Activated T-helper 1 cell treated with anti-CD3 and anti-CD28 coated beads, Interleukin-2, amount 50 U/mL, for 16 hours (primary cell): ENCODE measurements around the gene RGS6.

Experiments
- DNase-seq, 2 donors: peaks; one replicate each; pipeline ENCODE4 v3.0.0-alpha.2; 2020; ENCODE audit warnings: low read depth in 1 of 2, low spot score in 1 of 2

The RGS6 gene

GRCh38 chr14:72600551-72601330 is 668.5 kb downstream of the RGS6 start:
- DNase-seq, result no peak

GRCh38 chr14:72603639-72604038 is 671.4 kb downstream of the RGS6 start:
- no peak for DNase-seq

GRCh38 chr14:72604133-72604532 is 671.9 kb downstream of the RGS6 start:
- no peak for DNase-seq

GRCh38 chr14:72605096-72605920 is 673.1 kb downstream of the RGS6 start:
- DNase-seq, result no peak

DNA sequence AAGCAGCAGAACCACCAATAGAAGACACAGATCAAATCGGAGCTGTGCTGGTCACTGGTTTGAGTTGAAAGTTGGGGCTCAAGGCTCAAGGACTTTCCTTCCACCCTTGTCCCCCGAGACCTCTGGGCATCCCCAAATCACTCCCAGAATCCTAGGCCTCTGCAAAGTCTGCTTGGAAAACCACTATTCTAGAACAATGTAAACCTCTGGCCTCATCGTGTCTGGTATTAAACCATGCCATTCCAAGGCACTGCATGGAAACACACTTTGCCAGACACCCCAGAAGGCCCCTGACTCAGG is 673.6 kb downstream of the RGS6 start:
- DNase-seq, result no peak

GRCh38 chr14:72606879-72607278 is 674.6 kb downstream of the RGS6 start:
- DNase-seq, result no peak

DNA sequence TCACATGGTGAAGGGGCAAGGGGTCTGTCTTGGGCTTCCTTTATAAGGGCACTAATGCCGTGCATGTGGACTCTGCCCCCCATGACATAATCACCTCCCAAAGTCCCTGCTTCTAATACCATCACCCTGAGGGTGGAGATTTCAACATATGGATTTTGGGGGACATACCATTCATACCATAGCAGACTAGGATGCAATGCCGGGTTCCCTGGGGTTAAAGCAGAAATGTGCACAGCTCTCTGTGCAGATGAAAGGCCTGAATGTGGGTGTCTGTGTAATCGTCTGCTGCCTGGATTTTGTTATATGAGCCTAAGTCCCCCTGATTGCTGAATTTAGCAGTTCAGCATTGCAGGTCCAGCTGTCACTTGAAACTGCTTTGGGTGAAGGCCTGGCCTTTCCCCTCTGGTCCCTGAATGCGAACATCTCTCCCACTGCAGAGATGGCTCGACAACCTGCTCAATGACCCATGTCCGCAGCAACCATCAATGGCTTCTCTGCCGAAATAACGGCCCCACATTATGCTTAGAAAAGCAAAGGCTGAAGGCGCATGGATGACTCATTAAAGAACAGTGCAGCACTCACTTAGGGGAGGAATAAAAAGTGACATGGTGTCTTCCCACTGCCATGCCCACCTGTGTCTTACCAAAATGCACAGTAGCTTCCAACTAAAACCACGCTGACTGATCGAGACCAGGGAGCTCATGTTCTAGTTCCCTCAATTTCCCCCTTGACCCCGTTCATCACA is 675.3 kb downstream of the RGS6 start:
- no peak for DNase-seq

- DNase-seq, result no peak
Observed at GRCh38 chr14:72608391-72609204, 676.4 kb downstream of the RGS6 start.

- DNase-seq, result no peak
Observed at GRCh38 chr14:72609205-72609916, 677.1 kb downstream of the RGS6 start.

GRCh38 chr14:72610096-72610830 is 678.0 kb downstream of the RGS6 start:
- no peak for DNase-seq

GRCh38 chr14:72610831-72611200 is 678.6 kb downstream of the RGS6 start:
- no peak for DNase-seq

- no peak for DNase-seq
Observed at GRCh38 chr14:72611506-72611905, 679.3 kb downstream of the RGS6 start.

DNA sequence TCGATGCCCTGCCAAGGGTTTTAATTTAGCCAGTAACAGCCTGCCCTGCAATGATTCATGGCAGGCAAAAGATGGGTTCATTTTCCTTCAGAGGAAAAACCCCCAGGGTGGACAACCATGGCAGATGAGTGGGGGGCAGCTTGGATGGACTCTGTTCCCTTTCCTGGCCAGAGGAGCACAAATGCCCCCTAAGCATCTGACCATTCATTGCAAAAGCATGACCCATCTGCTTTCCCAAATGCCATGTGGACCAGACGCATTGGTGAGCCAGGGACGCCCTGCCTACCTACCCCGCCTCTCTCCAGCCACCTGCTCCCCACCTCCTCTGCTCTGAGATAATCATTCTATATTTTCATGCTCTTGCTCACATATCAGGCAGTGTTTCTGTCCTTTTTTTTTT is 679.8 kb downstream of the RGS6 start:
- DNase-seq, result no peak

DNA sequence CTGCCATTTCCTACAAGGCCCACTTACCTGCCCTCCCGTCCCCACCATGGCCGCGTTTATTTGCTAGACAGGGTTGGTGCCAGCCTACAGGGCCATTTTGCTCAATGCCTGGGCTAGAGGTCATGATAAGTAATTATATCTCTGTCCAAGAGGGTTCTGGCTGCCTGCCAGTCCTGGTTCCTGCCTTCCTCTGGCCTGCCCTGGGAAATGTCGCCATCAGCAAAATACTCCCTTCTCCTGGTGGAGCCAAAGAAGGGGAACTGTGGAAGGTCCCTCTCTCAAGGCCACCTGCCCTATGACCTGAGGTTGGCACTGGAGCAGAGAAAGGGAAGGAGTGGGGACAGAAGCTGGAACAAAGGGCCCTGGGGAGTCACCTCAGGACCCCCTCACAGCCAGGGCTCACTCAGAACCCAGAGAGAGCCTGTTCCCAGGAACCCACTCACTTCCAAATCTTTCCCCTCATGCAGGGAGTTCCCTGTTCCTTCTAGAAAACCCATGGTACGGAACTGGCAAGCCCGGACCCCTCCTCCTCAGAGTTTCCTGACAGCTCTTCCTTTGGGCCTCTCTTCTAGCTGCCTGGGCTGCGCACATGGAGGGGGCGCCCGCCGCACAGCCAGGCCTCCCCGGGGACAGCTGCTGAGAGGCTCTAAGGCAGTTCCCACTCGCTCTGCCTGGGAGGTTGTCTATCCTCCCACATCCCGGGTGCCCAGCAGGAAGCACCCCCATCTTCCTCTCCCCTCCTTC is 681.2 kb downstream of the RGS6 start:
- DNase-seq, result no peak

DNA sequence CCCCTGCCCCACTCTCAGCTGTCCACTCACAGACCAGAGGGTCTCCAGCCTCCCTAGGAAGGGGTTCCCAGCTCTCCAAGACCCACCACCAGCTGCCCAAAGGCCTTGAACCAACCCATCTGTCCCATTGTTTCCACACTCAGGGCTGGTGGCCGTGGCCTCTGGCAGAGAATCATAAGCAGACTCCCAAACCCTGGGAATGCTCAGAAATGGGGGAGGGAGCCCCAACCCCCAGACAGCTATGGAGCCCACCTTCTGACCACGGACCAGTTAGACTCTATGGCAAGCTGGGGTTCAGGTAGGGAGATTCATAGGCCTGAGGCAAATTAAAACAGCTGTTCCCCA is 681.7 kb downstream of the RGS6 start:
- no peak for DNase-seq

GRCh38 chr14:72614365-72614764 is 682.1 kb downstream of the RGS6 start:
- DNase-seq, result no peak

GRCh38 chr14:72614891-72615415 is 682.7 kb downstream of the RGS6 start:
- no peak for DNase-seq

DNA sequence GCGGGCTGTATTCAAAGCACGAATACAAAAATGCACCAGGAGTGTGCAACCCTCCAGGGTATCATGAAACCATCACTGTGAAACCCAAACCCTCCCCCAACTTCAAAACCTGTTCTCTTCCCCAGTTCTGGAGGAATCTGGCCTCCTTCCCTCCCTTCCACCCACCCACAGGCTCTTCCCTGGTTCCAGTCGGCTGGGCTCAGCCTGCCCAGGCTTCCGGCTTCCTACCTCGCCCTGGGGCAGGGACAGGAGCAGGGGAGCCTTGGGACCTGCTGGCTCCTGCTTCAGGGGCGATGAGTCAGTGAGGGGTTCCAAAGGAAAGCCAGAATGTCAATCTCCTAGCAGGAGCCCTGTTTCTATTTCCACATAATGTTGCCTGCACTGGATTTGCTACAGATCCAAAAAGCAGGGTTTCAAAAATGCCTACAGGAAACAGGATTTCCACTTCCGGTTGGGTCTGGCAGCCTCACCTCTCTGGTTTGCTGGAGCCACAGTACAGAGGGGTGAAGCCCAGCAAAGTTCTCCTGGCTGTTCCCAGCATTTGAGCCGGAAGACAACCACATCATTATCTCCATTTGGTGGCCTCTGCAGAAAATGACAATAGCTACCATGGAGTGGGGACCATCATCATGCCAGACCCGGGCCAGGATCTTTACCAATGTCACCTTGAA is 683.4 kb downstream of the RGS6 start:
- DNase-seq, result no peak
